ENCODE data around the gene CCM2.

The CCM2 gene

DNA sequence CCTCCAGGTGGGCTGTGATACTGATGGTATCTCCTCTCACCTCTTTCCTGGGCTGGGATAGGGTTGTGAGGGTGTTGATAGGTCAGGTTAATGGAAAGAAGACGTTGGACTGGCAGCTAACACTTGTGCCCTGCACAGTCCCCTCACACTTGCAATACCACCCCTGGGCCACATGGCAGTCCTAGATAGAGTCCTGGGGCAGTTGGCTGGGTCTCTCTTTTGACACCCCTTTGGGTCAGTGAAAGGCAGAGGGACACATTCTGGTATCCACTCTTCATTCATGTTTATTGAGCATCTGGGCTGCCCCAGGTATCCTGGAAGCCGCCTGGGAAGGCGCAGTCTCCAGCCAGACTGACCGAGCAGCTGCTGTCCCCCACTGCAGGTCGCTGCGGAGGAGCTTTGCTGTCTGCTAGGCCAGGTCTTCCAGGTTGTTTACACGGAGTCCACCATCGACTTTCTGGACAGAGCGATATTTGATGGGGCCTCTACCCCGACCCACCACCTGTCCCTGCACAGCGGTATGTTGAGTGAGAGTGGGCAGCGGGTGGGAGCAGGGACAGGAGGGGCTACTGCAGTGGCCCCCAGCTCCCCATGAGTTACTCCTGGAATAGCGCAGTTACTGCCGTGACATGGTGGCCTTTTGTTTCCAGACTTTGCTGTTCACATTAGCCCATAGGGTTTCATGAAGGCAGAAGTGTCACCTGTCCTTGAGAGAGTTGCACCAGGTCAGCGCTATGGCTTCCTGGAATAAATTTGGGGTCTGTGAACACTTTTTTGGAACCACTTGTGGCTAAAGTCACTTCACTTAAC, 69.6 kb downstream of the CCM2 start:
- DNase-seq: no peak

DNA sequence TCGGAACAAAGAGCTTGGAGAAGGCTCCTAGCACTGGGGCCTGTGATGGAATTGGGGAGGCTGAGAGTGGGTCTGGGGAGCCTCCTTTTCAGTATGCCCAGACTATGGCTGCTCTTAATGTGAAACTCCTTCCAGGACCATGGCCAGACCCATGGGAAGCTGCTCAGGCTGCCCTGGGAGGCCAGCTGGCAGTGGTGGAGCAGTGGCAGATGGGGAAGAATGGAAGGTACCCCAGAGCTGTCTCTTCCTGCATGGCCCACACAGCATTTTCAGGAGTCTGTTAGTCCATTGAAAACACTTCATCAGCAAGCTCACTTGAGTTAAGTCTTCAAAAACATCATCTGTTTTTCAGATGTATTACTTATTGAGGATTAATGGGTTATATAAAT, 70.2 kb downstream of the CCM2 start:
- no peak for DNase-seq

DNA sequence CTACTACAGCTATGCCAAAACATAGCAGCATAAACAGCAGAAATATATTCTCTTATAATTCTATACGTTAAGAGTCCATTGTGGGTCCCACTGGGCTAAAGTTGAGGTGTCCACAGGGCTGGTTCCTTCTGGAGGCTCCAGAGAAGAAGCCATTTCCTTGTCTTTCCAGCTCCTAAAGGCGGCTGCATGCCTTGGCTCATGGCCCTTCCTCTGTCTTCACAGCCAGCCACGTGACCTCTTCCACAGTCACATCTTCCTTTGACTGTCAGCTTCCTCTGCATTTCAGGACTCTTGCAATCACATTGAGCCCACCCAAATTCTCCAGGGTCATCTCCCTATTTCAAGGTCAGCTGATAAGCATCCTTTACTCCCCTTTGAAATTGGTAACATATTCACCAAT, 71.5 kb downstream of the CCM2 start:
- no peak for DNase-seq

DNA sequence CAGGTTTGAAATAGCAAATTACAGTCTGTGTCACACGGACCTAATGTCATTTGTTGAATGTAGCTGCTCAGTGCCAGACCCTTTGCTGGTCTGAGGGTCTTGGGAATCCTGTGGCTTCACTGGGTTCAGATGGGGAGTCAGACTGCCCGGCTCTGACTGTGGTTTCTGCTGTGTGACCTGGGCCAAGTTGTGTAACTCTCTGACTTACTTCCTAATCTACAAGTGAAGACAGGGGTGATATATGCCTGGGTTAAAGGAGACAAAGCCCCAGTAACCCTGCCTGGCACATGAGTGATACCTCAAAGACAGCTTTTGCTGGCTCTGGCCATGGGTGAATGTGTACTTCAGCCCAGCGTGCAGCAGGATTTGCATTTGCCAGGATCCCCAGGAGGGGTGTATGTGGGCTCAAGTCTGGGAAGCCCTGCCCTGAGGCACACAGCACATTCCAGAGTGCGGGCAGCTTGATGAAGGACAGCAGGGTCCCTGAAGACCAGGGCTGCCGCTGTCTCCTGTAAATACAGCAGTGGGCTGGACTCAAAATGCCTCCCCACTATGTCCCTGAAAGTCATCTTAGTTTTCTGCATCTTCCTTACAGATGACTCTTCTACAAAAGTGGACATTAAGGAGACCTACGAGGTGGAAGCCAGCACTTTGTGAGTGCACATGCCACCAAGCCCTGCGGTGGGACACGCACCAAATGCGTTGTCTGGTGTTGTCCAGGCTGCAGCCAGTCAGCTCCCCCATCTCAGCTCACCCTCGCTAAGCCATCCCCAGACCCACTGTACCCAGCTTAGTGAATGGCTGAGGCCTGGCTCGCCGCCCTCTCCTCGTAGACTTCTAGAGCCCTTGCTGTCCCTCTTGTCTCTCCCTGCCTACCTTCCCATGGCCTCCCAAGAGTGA, 72.4 kb downstream of the CCM2 start:
- DNase-seq: no peak

DNA sequence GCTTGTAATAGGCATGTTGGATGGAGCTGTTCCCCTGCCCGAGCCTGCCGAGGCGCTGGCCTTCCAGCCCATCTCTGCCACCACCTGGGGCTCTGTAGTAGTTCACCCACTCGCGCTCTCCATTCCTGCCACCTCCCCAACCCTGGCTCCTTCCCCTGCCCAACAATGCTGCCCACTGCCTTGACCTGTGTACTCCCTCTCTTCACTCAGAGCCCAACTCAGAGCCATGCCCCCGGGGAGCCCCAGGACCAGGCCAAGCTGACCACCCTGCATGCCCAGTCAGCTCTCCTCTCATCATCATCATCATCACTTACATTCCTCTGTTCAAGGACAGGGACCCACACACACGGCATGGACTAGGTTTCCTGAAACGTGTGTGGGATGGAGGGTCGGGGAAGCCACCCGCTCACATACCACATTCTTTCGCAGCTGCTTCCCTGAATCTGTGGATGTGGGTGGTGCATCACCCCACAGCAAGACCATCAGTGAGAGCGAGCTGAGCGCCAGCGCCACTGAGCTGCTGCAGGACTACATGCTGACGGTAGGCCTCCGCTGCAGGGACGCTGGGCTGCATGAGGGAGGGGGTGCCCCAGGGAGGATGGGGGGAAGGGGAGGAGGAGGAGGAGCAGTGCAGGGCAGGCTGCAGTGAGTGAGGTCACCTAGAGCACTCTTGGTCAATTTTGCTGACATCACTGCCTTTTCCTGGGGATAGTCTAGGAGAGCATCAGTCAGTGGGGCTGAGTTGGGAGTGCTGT, 73.2 kb downstream of the CCM2 start:
- DNase-seq: no peak

DNA sequence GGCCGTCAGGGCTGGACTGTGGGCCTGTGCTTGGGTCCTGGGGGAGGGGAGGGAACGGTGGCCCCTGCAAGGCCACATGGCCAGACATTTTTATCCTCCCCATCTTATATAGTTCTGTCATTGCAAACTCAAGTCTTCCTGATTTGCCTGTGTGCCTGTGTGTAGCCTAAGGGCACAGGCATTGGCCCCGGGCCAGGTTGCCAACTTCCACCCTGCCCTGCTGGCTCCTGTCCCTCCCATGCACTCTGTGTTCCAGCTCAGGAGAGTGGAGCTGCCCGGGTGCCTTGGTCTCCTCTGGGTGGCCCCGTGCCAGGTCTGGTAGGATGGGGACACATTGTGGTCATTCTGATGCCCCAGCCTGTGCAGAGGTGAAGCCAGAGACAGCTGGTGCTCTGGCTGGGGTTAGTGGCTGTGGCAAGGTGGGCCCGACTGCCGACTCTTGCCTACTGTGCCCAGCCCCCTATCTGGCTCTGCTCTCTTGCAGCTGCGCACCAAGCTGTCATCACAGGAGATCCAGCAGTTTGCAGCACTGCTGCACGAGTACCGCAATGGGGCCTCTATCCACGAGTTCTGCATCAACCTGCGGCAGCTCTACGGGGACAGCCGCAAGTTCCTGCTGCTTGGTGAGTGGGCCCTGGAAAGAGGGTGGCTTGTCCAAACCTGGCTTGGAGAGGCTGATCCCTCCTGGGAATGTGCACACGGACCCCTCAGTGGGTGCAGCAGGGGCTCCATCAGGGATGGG, 74.0 kb downstream of the CCM2 start:
- no peak for DNase-seq

DNA sequence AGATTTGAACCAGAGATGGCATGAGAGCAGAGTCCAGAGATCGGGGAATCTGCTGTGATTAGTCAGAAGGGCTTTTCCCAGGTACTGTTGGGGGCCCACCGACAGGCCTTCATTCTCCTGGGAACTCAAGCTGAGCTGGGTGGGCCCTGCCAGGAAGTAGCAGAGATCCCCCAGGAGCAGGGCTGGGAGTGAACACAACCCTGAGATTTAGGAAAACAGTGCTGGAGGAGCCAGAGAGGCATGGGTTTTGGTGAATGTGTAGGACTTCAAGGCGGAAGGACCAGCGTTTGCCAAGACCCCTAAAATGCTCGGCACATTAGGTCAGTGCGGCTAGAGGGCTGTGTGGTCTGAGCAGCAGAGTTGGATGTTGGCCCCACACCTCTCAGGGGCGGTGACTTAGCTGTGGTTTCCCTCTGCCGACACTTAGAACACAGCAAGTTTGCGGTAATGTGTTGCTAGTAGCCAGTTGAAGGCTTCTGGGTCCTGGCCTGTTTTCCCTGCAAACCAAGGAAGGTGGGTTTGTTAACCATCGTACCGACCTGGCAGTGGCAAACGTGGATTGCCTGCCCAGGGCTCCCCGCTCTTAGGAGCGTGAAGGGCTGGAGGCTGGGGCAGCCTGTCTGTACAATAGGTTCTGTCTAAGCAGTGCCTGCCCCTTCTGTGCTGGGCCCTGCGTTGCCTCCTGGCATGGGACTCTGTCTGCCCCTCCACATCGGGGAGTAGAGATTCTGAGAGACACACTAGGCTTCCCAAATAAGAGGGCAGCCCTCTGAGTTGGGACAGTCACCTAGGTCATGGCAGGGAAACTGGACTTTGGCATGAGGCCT, 74.7 kb downstream of the CCM2 start:
- DNase-seq: no peak

DNA sequence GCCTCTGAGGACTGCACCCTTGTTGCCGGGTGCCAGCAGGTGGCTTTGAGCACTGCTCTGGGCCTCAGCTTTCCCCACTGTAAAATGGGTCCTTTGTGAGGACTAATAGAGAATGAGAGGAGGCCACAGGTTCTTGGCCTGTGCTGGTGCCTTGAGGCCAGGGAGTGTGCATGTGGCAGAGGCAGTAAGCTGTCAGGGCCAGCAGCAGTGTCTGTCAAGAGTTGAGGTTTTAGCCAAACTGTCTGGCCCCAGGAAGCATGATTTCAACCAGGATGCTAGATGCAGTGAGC, 75.3 kb downstream of the CCM2 start:
- DNase-seq: no peak

DNA sequence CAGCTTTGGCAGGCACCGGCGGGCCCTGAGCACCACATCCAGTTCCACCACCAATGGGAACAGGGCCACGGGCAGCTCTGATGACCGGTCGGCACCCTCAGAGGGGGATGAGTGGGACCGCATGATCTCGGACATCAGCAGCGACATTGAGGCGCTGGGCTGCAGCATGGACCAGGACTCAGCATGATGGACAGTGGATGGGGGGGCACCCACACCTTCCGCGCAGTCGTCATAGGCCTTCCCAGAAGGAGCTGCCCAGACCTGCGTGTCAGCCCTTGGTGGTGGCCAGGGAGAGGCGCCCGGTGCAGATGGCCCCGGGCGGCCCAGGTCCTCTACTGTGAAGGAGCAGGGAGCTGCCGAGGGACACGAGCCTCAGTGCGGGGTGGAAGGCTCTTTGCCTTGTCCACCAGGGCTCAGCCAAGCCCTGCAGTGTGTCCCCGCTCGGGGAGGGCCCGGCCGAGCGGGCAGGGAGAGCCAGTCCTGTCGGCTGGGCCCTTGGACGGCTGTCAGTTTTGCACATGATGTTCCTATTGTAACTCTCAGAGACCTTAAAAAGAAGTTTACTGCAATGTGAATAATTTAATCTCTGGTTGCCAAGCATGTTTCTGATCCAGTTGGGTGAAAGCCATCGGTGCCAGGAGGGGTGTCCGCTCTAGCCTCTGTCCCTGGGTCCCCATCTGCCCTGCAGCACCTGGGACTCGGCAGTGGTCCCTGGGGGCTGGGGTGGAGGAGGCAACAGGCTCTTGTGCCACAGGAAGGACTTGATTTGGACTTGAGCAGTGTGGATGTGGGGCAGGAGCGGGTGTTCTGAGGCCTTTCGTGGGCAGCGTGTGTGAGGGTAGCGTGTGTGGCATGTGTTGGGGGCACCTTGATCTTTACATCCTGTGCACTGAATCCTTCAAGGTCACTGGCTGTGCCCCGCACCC, 76.1 kb downstream of the CCM2 start:
- DNase-seq: no peak

DNA sequence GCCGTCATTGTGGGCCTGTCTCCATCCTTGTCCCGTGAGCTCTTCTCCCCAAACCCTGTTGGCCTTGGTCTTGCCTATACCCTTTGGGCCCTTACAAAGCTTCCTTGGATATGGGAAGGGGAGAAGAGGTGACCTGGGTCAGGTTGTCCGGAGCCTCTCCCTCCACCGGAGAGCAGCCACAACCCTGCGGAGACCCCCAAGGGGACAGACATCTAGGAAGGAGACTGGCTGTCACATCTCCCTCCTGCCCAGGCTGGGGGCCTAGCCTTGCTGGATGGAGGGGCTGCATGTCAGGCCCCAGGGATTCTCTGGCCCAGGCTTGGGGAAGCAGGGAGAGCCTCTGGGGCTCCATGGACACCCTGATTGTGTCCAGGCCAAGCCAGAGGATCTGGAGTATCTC, 76.9 kb downstream of the CCM2 start:
- DNase-seq: no peak

DNA sequence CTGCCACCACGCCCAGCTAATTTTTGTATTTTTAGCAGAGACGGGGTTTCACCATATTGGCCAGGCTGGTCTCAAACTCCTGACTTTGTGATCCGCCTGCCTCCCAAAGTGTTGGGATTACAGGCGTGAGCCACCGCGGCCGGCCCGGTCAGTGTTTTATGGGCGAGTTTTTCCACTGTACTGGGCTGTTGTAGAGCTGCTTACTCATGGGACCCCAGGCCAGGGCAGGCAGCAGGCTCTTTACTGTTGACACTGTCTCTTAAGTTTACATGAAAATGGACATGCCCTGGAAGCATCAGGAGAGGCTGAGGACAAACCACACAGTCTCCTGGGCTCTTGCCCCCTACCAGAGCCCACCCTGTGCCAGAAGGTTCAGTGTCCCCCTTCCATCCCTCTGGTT, 77.6 kb downstream of the CCM2 start:
- no peak for DNase-seq

DNA sequence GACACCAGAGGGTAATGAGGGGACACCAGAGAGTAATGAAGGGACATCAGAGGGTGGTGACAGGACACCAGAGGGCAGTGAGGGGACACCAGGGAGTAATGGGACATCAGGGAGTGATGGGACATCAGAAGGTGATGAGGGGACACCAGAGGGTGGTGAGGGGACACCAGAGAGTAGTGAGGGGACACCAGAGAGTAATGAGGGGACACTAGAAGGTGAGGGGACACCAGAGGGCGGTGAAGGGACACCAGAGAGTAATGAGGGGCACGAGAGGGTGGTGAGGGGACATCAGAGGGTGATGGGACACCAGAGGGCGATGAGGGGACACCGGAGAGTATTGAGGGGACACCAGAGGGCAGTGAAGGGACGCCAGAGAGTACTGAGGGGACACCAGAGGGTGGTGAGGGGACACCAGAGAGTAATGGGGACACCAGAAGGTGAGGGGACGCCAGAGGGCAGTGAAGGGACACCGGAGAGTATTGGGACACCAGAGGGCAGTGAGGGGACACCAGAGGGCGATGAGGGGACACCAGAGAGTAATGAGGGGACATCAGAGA, 78.2 kb downstream of the CCM2 start:
- DNase-seq: no peak

DNA sequence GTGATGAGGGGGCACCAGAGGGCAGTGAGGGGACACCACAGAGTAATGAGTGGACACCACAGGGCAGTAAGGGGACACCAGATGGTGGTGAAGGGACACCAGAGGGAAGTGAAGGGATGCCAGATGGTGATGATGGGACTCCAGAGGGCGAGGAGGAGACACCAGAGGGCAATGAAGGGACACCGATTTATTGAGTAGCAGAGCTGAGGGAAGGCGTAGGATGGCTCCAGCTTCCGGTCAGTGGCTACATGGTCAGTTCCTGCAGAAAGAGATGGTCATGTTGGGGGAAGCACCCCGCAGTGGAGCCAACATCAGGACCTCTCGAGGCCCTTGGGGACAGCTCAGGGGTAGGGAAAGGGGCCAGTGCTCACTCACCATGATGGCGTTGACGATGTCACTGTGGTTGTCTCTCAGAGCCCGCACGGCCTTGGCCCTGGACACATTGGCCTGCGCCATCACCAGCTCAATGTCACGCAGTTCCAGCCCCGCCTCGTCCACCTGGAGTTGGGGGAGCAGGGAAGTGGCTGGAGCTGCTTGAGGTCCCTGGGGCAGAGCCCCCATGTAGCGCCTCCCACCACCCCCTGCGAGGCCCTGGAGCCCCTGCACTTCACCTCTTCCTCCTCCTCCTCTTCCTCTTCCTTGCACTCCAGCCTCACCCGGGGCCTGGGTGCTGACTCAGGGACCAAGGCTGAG, 80.4 kb downstream of the CCM2 start:
- DNase-seq: no peak

DNA sequence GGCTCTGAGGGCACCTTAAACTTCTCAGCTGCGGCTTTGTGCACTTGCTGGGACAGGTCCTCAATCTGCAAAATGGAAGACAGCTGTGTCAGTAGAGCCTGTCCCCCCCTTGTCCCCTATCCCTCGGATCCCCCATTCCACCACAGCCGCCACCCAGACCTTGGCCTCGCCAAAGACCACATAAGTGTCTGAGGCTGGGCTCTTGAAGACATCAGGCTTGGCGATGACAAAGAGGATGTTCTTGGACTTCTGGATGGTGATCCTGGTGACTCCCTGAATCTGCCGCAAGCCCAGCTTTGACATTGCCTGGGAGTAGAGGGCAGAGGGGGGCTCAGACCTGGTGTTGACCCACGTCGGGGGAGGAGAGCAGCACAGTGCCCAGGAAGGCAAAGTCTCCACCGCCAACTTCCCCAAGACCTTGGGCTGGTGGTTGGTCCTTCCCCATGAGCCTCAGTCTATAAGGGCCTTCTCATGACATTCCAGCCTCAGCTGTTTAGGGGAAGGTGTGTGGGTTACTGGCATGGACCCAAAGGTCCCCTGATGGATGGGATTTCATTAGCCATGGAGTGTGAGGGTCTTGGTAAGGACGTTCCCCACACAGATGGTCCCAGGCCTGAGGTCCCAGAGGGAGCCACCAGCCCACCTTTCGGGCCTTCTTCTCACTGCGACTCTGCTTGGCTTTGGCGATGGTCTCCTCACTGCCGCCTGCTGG, 81.1 kb downstream of the CCM2 start:
- no peak for DNase-seq

DNA sequence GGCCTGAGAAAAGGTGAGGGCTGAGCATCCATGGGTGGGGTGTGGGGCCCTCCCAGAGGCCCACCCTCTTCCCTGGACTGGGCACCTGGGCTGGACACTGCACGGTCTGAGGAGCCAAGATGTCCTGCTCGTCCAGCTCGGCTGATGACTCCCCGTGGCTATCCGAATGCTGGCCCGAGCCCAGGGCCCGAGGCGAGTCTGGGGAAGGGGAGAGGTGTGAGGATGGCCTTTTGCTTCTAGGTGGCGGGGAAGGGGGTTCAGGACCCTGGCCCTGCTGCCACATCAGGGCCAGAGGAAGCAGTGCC, 81.6 kb downstream of the CCM2 start:
- no peak for DNase-seq

DNA sequence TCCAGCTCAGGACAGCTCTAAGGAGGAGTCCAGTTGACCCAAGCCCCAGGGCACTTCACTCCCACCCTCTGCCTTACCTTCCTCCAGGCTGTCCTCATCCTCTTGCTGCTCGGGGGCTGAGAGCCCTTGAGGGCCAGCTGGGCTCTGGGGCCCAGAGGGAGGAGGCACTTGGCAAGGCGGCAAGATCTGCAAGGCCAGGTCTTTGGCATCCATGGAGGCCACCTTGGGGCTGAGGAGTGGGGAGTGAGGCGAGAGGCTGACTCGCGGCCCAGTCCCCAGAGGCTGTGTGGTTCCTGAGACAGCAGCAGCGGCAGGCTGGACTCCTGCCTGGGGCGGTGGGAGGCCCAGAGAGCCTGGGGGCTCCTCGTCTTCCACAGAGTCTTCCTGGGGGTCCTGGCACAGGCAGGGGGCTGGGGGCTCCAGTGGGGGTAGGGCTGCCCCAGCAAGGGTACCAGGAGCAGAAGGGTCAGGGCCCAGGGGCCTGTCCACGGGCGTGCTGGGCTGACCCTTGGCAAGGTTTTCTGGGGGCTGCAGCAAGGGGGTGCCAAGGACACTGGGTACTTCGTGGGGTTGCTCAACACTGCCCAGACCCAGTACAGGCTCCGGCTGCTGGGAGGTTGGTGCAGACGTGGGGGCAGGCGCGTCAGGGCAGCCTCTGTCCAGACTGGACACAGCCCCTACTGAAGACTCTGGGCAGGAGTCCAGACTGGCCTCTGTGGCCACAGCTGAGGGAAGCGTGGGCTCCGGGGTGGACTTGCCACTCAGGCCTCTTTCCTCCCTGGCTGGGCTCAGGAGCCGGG, 82.2 kb downstream of the CCM2 start:
- no peak for DNase-seq

DNA sequence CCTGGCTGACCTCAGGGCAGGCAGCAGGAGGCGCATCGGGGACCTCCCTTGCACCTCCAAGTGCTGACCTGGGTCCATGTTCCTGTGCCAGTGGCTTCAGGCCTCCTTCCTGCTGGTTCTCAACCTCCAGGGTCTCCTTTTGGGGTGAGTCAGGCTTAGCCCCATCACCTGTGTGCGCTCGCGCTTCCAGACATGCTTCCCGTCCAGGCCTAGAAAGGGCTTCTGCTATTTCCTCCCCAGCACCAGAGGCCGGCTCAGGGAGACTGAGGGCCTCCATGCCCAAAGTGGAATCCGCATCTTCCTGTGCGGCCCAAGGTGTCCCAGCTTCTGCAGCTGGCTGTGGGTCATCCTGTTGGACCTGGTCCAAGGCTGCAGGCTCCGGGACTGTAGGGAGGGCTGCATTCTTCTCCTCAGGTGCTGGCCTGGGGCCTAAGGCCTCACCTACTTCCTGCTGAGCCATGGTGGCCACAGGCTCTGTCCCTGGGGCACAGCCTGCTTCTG, 82.9 kb downstream of the CCM2 start:
- no peak for DNase-seq

DNA sequence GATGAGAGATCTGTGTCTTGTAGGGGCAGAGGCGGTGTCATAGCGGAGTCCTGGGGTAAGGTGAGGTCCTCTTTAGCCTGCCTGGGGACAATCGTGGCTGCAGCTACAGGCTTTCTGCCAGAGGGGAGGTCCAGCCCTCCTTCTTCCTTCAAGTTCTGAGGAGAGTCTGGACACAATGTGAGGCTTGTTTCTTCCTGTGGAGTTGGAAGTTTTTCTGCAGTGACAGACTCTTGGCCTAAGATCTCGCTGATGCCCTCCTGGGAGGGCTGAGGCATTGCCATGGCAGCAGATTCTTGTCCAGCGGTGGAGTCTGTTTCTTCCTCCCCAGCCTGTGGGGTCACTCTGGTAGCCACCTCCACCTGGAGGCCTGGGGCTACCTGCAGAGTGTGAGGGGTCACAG, 84.3 kb downstream of the CCM2 start:
- DNase-seq: no peak

Measured in NCI-H2227 treated with DMSO at 0.1 percent for 48 hours (cell line).